Endodermal cell (in vitro differentiated cells): ENCODE measurements around the gene MRTO4. TPM values are rescaled to one million over a fixed set of nuclear protein-coding genes. Genes with fewer than 3 reads are reported as not detected.

Experiments
- DNase-seq: peaks from one replicate; pipeline ENCODE4 v3.0.0-alpha.2; 2017
- H3K27ac ChIP-seq: 2 replicates; pipeline ENCODE4 v1.5.1; 2013; ENCODE audit warnings: mild to moderate bottlenecking, low read depth, low read length, moderate library complexity
- H3K27me3 ChIP-seq: 2 replicates; pipeline ENCODE4 v1.6.1; 2013; ENCODE audit warnings: mild to moderate bottlenecking, low read length, moderate library complexity; ENCODE audit not compliant: insufficient read depth, control insufficient read depth, poor library complexity, severe bottlenecking
- H3K36me3 ChIP-seq: 2 replicates; pipeline ENCODE4 v1.7.0; 2013; ENCODE audit warnings: mild to moderate bottlenecking, low read length, moderate library complexity; ENCODE audit not compliant: control insufficient read depth, insufficient read depth
- H3K4me1 ChIP-seq: one replicate; pipeline ENCODE4 v1.7.0; 2013; ENCODE audit warnings: low read length; ENCODE audit not compliant: control insufficient read depth, insufficient read depth
- H3K4me3 ChIP-seq: 2 replicates; pipeline ENCODE4 v1.5.1; 2013; ENCODE audit warnings: mild to moderate bottlenecking, low read length, moderate library complexity
- H3K9ac ChIP-seq: 2 replicates; pipeline ENCODE4 v1.6.1; 2013; ENCODE audit warnings: mild to moderate bottlenecking, low read length, moderate library complexity; ENCODE audit not compliant: poor library complexity, severe bottlenecking; ENCODE audit errors: extremely low read depth
- H3K9me3 ChIP-seq: 2 replicates; pipeline ENCODE4 v1.6.1; 2013; ENCODE audit warnings: mild to moderate bottlenecking, low read length, moderate library complexity; ENCODE audit not compliant: control insufficient read depth
- H3K27ac Mint-ChIP-seq: 2 replicates; pipeline ENCODE4 v1.8.0; 2020; ENCODE audit warnings: mixed read lengths
- H3K27me3 Mint-ChIP-seq: 2 replicates; pipeline ENCODE4 v1.8.0; 2021; ENCODE audit warnings: mild to moderate bottlenecking, mixed read lengths; ENCODE audit not compliant: insufficient read depth
- H3K36me3 Mint-ChIP-seq: 2 replicates; pipeline ENCODE4 v1.8.0; 2020; ENCODE audit warnings: low read depth, mixed read lengths
- H3K4me1 Mint-ChIP-seq: 2 replicates; pipeline ENCODE4 v1.8.0; 2020; ENCODE audit warnings: mixed read lengths
- H3K4me3 Mint-ChIP-seq: 2 replicates; pipeline ENCODE4 v1.8.0; 2020; ENCODE audit warnings: mild to moderate bottlenecking, moderate library complexity, mixed read lengths
- H3K9me3 Mint-ChIP-seq: 2 replicates; pipeline ENCODE4 v1.8.0; 2020; ENCODE audit warnings: mild to moderate bottlenecking, mixed read lengths
- CTCF ChIP-seq: fragments of 200-600 bp; sonication (generic); conservative IDR thresholded peaks from 2 replicates; pipeline ENCODE4 v1.5.0; 2021; ENCODE audit warnings: antibody characterized with exemption, mild to moderate bottlenecking
- WGBS, 2 experiments: methylation state at CpG; one replicate each; pipeline versions ENCODE4 v1.1.5 to v1.1.7; 2013; ENCODE audit warnings: missing lambda C conversion rate in 2 of 2, mixed read lengths in 1 of 2; ENCODE audit not compliant: insufficient coverage in 1 of 2, insufficient read length in 1 of 2; 5-methylcytosine and 5-hydroxymethylcytosine counted together
- total RNA-seq, 2 donors: library from RNA; stranded (reverse); fragmentation: NEBNext Ultra II Directional in 1 of 2; extraction: Animal tissue kit (Norgen Biotek cat#: 25700) in 1 of 2; gene quantifications; 2 replicates in 1 of 2; 3 replicates in 1 of 2; pipeline ENCODE4 v1.2.1, GENCODE V29; 2021

MRTO4 gene
- total RNA-seq, 2 donors from 2014 or later = 37.7 to 44.5 TPM

GRCh38 chr1:19232524-19232846 is 19.1 kb upstream of the MRTO4 start:
- no peak overlapping the region for H3K27ac ChIP-seq
- no peak for DNase-seq
- H3K4me1 ChIP-seq = no peaks in the 10 kb centered on the region
- peaks cover 79% of the 10 kb centered on the region for H3K36me3 ChIP-seq
- Mint-ChIP-seq H3K9me3 (no peaks in the 10 kb centered on the region), H3K36me3 (peaks cover 69% of the 10 kb centered on the region), H3K4me3 (no peak overlapping the region), H3K27ac (no peak overlapping the region), H3K4me1 (no peaks in the 10 kb centered on the region), H3K27me3 (no peaks in the 10 kb centered on the region)
- no peak overlapping the region for H3K9ac ChIP-seq
- H3K27me3 ChIP-seq = no peaks in the 10 kb centered on the region
- peak; percentile 42 for TF ChIP-seq CTCF
- H3K4me3 ChIP-seq = no peak overlapping the region
- H3K9me3 ChIP-seq = no peaks in the 10 kb centered on the region

- Mint-ChIP-seq H3K27ac (no peak overlapping the region), H3K9me3 (no peaks in the 10 kb centered on the region), H3K36me3 (peaks cover 78% of the 10 kb centered on the region), H3K4me3 (no peak overlapping the region), H3K4me1 (no peaks in the 10 kb centered on the region), H3K27me3 (no peaks in the 10 kb centered on the region)
- TF ChIP-seq CTCF = no peak
- Histone ChIP-seq H3K27me3 (no peaks in the 10 kb centered on the region), H3K9me3 (no peaks in the 10 kb centered on the region), H3K4me1 (no peaks in the 10 kb centered on the region), H3K4me3 (no peak overlapping the region), H3K36me3 (peaks cover 81% of the 10 kb centered on the region), H3K27ac (no peak overlapping the region), H3K9ac (no peak overlapping the region)
- no peak for DNase-seq
- WGBS, 2 experiments = 95 to 100% methylated on average over 3 of the region's 3 CpGs
These were observed 17.4 kb upstream of the MRTO4 start for GRCh38 chr1:19234224-19234623.

- Histone ChIP-seq H3K9ac (no peak overlapping the region), H3K9me3 (no peaks in the 10 kb centered on the region), H3K36me3 (peaks cover 84% of the 10 kb centered on the region), H3K27me3 (no peaks in the 10 kb centered on the region), H3K4me3 (no peak overlapping the region), H3K4me1 (no peaks in the 10 kb centered on the region), H3K27ac (no peak overlapping the region)
- H3K27ac Mint-ChIP-seq = no peak overlapping the region
- no peak overlapping the region for H3K4me3 Mint-ChIP-seq
- H3K9me3 Mint-ChIP-seq = no peaks in the 10 kb centered on the region
- DNase-seq = no peak
- no peaks in the 10 kb centered on the region for H3K27me3 Mint-ChIP-seq
- no peak for TF ChIP-seq CTCF
- no peaks in the 10 kb centered on the region for H3K4me1 Mint-ChIP-seq
- 93 to 100% methylated on average over 6 to 7 of the region's 7 CpGs for WGBS, 2 experiments
- peaks cover 75% of the 10 kb centered on the region for H3K36me3 Mint-ChIP-seq
These were observed 11.7 kb upstream of the MRTO4 start for GRCh38 chr1:19239876-19240275.
